A549 (cell line): Measurements from ENCODE around the gene KCNH8. TPM values are rescaled to one million over a fixed set of nuclear protein-coding genes. Genes with fewer than 3 reads are reported as not detected.

Source experiments
- ATAC-seq, 2 experiments: fragments of 200-7000 bp in 1 of 2; fragments of >200 bp in 1 of 2; cut with Nextera tagmentation in 1 of 2; cut with Tn5 transposase in 1 of 2; 3 replicates each; pipeline versions ENCODE4 v1.8.0 to v1.9.1; 2018 to 2020; ENCODE audit warnings: mild to moderate bottlenecking in 1 of 2, moderate library complexity in 1 of 2
- CTCF ChIA-PET: fragments of 300-600 bp; sonication (Branson Sonifier 250); formaldehyde crosslinking; extraction: SDS; loops from one replicate; lab custom pipeline; 2021; ENCODE audit warnings: antibody characterized with exemption, inconsistent platforms; lab: Yijun Ruan, JAX
- POLR2A ChIA-PET: fragments of 350-600 bp; formaldehyde crosslinking; extraction: SDS; loops from one replicate; lab custom pipeline; 2021; ENCODE audit warnings: antibody characterized with exemption, inconsistent platforms; lab: Yijun Ruan, JAX
- DNase-seq, 2 experiments: peaks; one replicate each; pipeline versions ENCODE4 v3.0.0 to v3.0.0-alpha.2; 2011 to 2016; ENCODE audit warnings: low read depth in 1 of 2, low spot score in 1 of 2
- FAIRE-seq: peaks from 2 replicates; lab custom pipeline; 2011; peaks lifted over from hg19 to GRCh38; lab: Jason Lieb, UNC
- H3K27ac ChIP-seq, 2 experiments: fragments of >200 bp; sonication (Bioruptor Twin); formaldehyde crosslinking; 3 replicates each; pipeline ENCODE4 v1.5.1; 2016 to 2017
- H3K4me1 ChIP-seq: fragments of >200 bp; sonication (Bioruptor Twin); formaldehyde crosslinking; 3 replicates; pipeline ENCODE4 v1.6.1; 2016
- H3K4me2 ChIP-seq: fragments of >200 bp; sonication (Bioruptor Twin); formaldehyde crosslinking; 3 replicates; pipeline ENCODE4 v1.6.1; 2016
- H3K4me3 ChIP-seq: fragments of >200 bp; sonication (Bioruptor Twin); formaldehyde crosslinking; 3 replicates; pipeline ENCODE4 v1.5.1; 2016
- H3K9me3 ChIP-seq: fragments of >200 bp; sonication (Bioruptor Twin); formaldehyde crosslinking; 3 replicates; pipeline ENCODE4 v1.6.1; 2016
- ATOH8 ChIP-seq: fragments of 250-450 bp; sonication (Bioruptor Pico); IDR thresholded peaks from 2 replicates; pipeline ENCODE4 v1.5.0; 2020; ENCODE audit warnings: low read depth, mild to moderate bottlenecking, moderate library complexity
- CBX2 ChIP-seq: fragments of 200-600 bp; sonication (generic); IDR thresholded peaks from 2 replicates; pipeline ENCODE4 v1.6.1; 2016; ENCODE audit warnings: low read depth, mild to moderate bottlenecking, borderline replicate concordance
- CBX8 ChIP-seq: fragments of 200-600 bp; sonication (generic); IDR thresholded peaks from 2 replicates; pipeline ENCODE4 v1.6.1; 2016
- CHD2 ChIP-seq: fragments of 150-350 bp; IDR thresholded peaks from 2 replicates; pipeline ENCODE4 v1.6.1; 2014; ENCODE audit warnings: low read length; ENCODE audit not compliant: partially characterized antibody
- FOSL2 ChIP-seq, 2 experiments: fragments of 450-650 bp in 1 of 2; fragments of >200 bp in 1 of 2; sonication (Bioruptor Twin) in 1 of 2; formaldehyde crosslinking; IDR thresholded peaks; 2 replicates each; pipeline versions ENCODE4 v1.5.0 to v1.6.1; 2016 to 2020; ENCODE audit warnings: mild to moderate bottlenecking in 1 of 2, moderate library complexity in 1 of 2
- FOXS1 ChIP-seq: fragments of 250-450 bp; sonication (Bioruptor Pico); IDR thresholded peaks from 2 replicates; pipeline ENCODE4 v1.5.0; 2020; ENCODE audit warnings: mild to moderate bottlenecking, moderate library complexity
- HDAC2 ChIP-seq: fragments of 200-600 bp; sonication (generic); IDR thresholded peaks from 2 replicates; pipeline ENCODE4 v1.6.1; 2016
- HOXA7 ChIP-seq: fragments of 250-450 bp; sonication (Bioruptor Pico); IDR thresholded peaks from 2 replicates; pipeline ENCODE4 v1.5.0; 2020; ENCODE audit warnings: mild to moderate bottlenecking, moderate library complexity
- HOXB13 ChIP-seq: fragments of 250-450 bp; sonication (Bioruptor Pico); IDR thresholded peaks from 2 replicates; pipeline ENCODE4 v1.5.0; 2020; ENCODE audit warnings: low read depth, mild to moderate bottlenecking, moderate library complexity
- MAFK ChIP-seq: fragments of 450-650 bp; IDR thresholded peaks from 2 replicates; pipeline ENCODE4 v1.6.1; 2014; ENCODE audit not compliant: partially characterized antibody
- MAZ ChIP-seq: fragments of 150-350 bp; IDR thresholded peaks from 2 replicates; pipeline ENCODE4 v1.6.1; 2014; ENCODE audit warnings: antibody characterized with exemption, low read depth, low read length, borderline replicate concordance
- POLR2A ChIP-seq: IDR thresholded peaks from 2 replicates; pipeline ENCODE4 v1.6.1; 2012; ENCODE audit warnings: mild to moderate bottlenecking, low read length
- RARB ChIP-seq: fragments of 250-450 bp; sonication (Bioruptor Pico); IDR thresholded peaks from 2 replicates; pipeline ENCODE4 v1.8.0; 2021; ENCODE audit warnings: mild to moderate bottlenecking, moderate library complexity
- RCOR1 ChIP-seq: fragments of 150-350 bp; IDR thresholded peaks from 2 replicates; pipeline ENCODE4 v1.6.1; 2014; ENCODE audit warnings: antibody characterized with exemption, low read length, low read depth
- REST ChIP-seq: fragments of 200-600 bp; sonication (generic); IDR thresholded peaks from 2 replicates; pipeline ENCODE4 v1.6.1; 2016; ENCODE audit warnings: antibody characterized with exemption, mild to moderate bottlenecking, moderate library complexity
- RFX5 ChIP-seq: fragments of 450-650 bp; IDR thresholded peaks from 2 replicates; pipeline ENCODE4 v1.7.1; 2014; ENCODE audit warnings: antibody characterized with exemption, mild to moderate bottlenecking, moderate library complexity
- RNF2 ChIP-seq: fragments of 200-600 bp; sonication (generic); IDR thresholded peaks from 2 replicates; pipeline ENCODE4 v1.6.1; 2016; ENCODE audit warnings: low read depth, mild to moderate bottlenecking, antibody characterized with exemption, moderate library complexity, borderline replicate concordance
- SMC3 ChIP-seq: fragments of >200 bp; sonication (Bioruptor Twin); formaldehyde crosslinking; IDR thresholded peaks from 3 replicates; pipeline ENCODE4 v1.6.1; 2018; ENCODE audit warnings: inconsistent platforms
- TFCP2L1 ChIP-seq: fragments of 250-450 bp; sonication (Bioruptor Pico); IDR thresholded peaks from 2 replicates; pipeline ENCODE4 v1.5.0; 2021; ENCODE audit warnings: mild to moderate bottlenecking
- TP53 ChIP-seq: fragments of 250-450 bp; sonication (Bioruptor Pico); IDR thresholded peaks from 2 replicates; pipeline ENCODE4 v1.5.0; 2021; ENCODE audit warnings: mild to moderate bottlenecking, moderate library complexity
- WGBS: methylation state at CpG from one replicate; pipeline ENCODE4 v1.1.6; 2017; ENCODE audit errors: missing lambda C conversion rate; 5-methylcytosine and 5-hydroxymethylcytosine counted together
- polyA plus RNA-seq, 4 experiments: library from polyadenylated mRNA; depleted of rRNA in 3 of 4; stranded (reverse); fragments of >200 nt; fragmentation: RNase III in 1 of 4; extraction: RNeasy Plus Mini Kit Qiagen cat#74134 plus additional on column Dnase treatment in 1 of 4; gene quantifications; 2 replicates in 3 of 4; 3 replicates in 1 of 4; pipeline ENCODE4 v1.2.3, GENCODE V29; 2011 to 2017
- TF ChIP-seq, protein P1 (sequence below): IDR thresholded peaks from 2 replicates; pipeline ENCODE4 v1.6.1; 2012; ENCODE audit warnings: low read depth, borderline replicate concordance

KCNH8 gene
- polyA plus RNA-seq, 2 of the 4 experiments (the other 2 are of a cell fraction), result 0.03 TPM; not detected in 1

DNA sequence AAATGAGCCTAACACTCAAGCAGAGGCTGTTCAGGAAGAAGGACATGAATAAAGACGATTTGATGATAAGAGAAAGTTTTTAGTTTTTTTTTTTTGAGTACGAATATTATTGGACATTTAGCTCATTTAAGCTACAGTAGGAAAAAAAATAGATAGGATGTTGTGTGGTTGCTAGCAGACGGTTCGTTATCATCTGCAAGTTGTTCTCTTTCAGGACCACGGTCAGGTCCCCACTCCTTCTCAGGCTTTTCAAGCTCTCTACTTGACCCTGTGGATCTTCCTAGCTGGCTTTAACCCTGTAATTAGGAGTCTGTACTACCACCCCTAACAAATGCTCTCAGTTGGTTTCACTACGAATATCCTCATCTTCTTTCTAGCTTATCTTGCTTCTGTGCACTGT is 1.1 kb downstream of the KCNH8 start:
- H3K4me1 ChIP-seq, result peaks cover 11% of the 10 kb centered on the region
- DNase-seq (peak in 1 of 2 experiments; percentile 22), FAIRE-seq (no peak), ATAC-seq (peak in 1 of 2 experiments; percentile 48; a peak in 1 of 6 replicates)
- H3K4me3 ChIP-seq, result no peak overlapping the region
- H3K4me2 ChIP-seq, result no peak overlapping the region
- H3K9me3 ChIP-seq, result no peaks in the 10 kb centered on the region; the same call in 2 of the 3 replicates
- H3K27ac ChIP-seq, result no peak overlapping the region
- WGBS, result 12% methylated on average over 6 of the region's 6 CpGs
- POLR2A ChIA-PET, result no interaction called here
- TF ChIP-seq REST (peak; percentile 85), FOXS1 (CRISPR knock-in tag) (no peak), TP53 (CRISPR knock-in tag) (no peak), HOXA7 (no peak), POLR2A (no peak), HDAC2 (no peak), CBX2 (no peak), MAZ (no peak), SMC3 (no peak)
- CTCF ChIA-PET, result no interaction called here

- WGBS, result 0% methylated on average over 1 of the region's 1 CpG
- Histone ChIP-seq H3K4me2 (no peak overlapping the region), H3K27ac (no peak overlapping the region), H3K4me1 (peaks cover 11% of the 10 kb centered on the region), H3K9me3 (no peaks in the 10 kb centered on the region; the same call in 2 of the 3 replicates), H3K4me3 (no peak overlapping the region)
- DNase-seq (no peak), FAIRE-seq (no peak), ATAC-seq (no peak)
- ChIA-PET CTCF (no interaction called here), POLR2A (no interaction called here)
- TF ChIP-seq RARB (CRISPR knock-in tag) (no peak), MAFK (peak; percentile 71)
Measured at GRCh38 chr3:19151171-19151570, 2.9 kb downstream of the KCNH8 start.

GRCh38 chr3:19154693-19155250 is 6.5 kb downstream of the KCNH8 start:
- no peak for TF ChIP-seq HOXB13
- peak; percentile 41 for TF ChIP-seq MAFK
- TF ChIP-seq ATOH8 (CRISPR knock-in tag), result no peak
- TF ChIP-seq RFX5, result no peak
- TF ChIP-seq FOSL2 (IDR thresholded peaks at IDR 0.05), result no peak
- TF ChIP-seq FOSL2 (CRISPR knock-in tag; IDR thresholded peaks at IDR 0.05), result no peak
- TF ChIP-seq CBX8, result no peak
- TF ChIP-seq CHD2, result no peak
- ChIA-PET CTCF (no interaction called here), POLR2A (no interaction called here)
- Histone ChIP-seq H3K4me2 (no peak overlapping the region), H3K27ac (no peak overlapping the region), H3K4me3 (no peak overlapping the region), H3K9me3 (no peaks in the 10 kb centered on the region), H3K4me1 (no peaks in the 10 kb centered on the region)
- WGBS, result 3% methylated on average over 3 of the region's 3 CpGs
- no peak for ATAC-seq
- DNase-seq, result no peak
- no peak for FAIRE-seq

- Histone ChIP-seq H3K27ac (no peak overlapping the region), H3K4me1 (no peaks in the 10 kb centered on the region), H3K4me2 (no peak overlapping the region), H3K4me3 (no peak overlapping the region), H3K9me3 (no peaks in the 10 kb centered on the region)
- ChIA-PET CTCF (no interaction called here), POLR2A (no interaction called here)
- no peak for FAIRE-seq
- ATAC-seq, result no peak
- 4% methylated on average over 2 of the region's 2 CpGs for WGBS
- no peak for TF ChIP-seq RNF2
- TF ChIP-seq RFX5, result no peak
- no peak for TF ChIP-seq RCOR1
- TF ChIP-seq TFCP2L1 (CRISPR knock-in tag), result no peak
- TF ChIP-seq, protein P1, sequence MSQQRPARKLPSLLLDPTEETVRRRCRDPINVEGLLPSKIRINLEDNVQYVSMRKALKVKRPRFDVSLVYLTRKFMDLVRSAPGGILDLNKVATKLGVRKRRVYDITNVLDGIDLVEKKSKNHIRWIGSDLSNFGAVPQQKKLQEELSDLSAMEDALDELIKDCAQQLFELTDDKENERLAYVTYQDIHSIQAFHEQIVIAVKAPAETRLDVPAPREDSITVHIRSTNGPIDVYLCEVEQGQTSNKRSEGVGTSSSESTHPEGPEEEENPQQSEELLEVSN, result no peak
- DNase-seq, result no peak
Measured at GRCh38 chr3:19155375-19155774, 7.1 kb downstream of the KCNH8 start.
